ENCODE measurements around the gene PAPPA.

The PAPPA gene

DNA sequence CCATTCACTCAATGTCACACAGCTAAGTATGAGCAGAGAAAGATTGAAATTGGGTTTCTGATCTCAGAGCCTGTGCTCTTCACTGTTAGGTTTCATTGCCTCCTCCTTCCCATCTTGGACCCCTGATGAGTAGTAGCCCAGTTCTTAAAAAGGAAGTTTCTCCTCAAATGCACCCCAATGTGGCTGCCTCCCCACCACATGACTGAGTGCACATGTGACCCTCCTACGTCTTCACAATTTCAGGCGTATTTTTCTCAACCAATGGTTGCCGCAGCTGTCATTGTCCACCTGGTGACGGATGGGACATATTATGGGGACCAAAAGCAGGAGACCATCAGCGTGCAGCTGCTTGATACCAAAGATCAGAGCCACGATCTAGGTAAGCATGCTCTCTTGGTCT is 178.5 kb downstream of the PAPPA start:
- no peaks in the 10 kb centered on the region for H3K4me1 ChIP-seq
- no peaks in the 10 kb centered on the region for H3K79me2 ChIP-seq
- no peaks in the 10 kb centered on the region for H3K9me3 ChIP-seq (ENCODE audit: control insufficient read depth, low read length)
- TF ChIP-seq, protein P1, sequence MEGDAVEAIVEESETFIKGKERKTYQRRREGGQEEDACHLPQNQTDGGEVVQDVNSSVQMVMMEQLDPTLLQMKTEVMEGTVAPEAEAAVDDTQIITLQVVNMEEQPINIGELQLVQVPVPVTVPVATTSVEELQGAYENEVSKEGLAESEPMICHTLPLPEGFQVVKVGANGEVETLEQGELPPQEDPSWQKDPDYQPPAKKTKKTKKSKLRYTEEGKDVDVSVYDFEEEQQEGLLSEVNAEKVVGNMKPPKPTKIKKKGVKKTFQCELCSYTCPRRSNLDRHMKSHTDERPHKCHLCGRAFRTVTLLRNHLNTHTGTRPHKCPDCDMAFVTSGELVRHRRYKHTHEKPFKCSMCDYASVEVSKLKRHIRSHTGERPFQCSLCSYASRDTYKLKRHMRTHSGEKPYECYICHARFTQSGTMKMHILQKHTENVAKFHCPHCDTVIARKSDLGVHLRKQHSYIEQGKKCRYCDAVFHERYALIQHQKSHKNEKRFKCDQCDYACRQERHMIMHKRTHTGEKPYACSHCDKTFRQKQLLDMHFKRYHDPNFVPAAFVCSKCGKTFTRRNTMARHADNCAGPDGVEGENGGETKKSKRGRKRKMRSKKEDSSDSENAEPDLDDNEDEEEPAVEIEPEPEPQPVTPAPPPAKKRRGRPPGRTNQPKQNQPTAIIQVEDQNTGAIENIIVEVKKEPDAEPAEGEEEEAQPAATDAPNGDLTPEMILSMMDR (IDR thresholded peaks at IDR 0.05): no peak
- no peak overlapping the region for H3K27ac ChIP-seq
- H2AFZ ChIP-seq: no peak overlapping the region
- no peak overlapping the region for H3K9ac ChIP-seq
- H3K27me3 ChIP-seq (ENCODE audit: control insufficient read depth, insufficient read depth, low read length): no peaks in the 10 kb centered on the region
- no peak overlapping the region for H3K4me2 ChIP-seq (ENCODE audit: low read length)
- H3K4me3 ChIP-seq (ENCODE audit: low read depth, low read length): no peak overlapping the region
- H3K36me3 ChIP-seq (ENCODE audit: control insufficient read depth, insufficient read depth, low read length): no peaks in the 10 kb centered on the region

DNA sequence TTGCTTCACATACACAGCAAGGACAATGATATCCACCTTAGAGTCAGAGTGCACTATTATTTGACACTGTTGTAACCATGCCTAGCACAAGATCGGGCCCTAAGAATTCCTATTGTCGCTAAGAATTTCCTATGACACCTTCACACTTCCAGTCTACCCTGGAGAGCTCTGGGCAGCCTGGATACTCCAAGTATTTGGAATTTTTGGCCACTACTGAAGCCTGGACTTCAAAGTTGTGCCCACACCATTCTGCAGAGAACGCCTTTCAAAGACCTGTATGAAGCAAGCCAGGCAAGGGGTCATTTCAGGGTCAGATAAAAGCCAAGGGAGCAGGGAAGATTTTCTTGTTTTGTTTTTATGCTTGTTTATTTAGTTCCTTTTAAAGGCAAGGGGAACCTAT is 179.7 kb downstream of the PAPPA start:
- no peaks in the 10 kb centered on the region for H3K36me3 ChIP-seq (ENCODE audit: control insufficient read depth, insufficient read depth, low read length)
- TF ChIP-seq, protein P1 (IDR thresholded peaks at IDR 0.05): no peak
- no peak overlapping the region for H2AFZ ChIP-seq
- no peaks in the 10 kb centered on the region for H3K27me3 ChIP-seq (ENCODE audit: control insufficient read depth, insufficient read depth, low read length)
- no peaks in the 10 kb centered on the region for H3K4me1 ChIP-seq
- H3K9me3 ChIP-seq (ENCODE audit: control insufficient read depth, low read length): no peaks in the 10 kb centered on the region
- H3K4me2 ChIP-seq (ENCODE audit: low read length): no peak overlapping the region
- H3K27ac ChIP-seq: no peak overlapping the region
- no peak overlapping the region for H3K4me3 ChIP-seq (ENCODE audit: low read depth, low read length)
- H3K9ac ChIP-seq: no peak overlapping the region
- H3K79me2 ChIP-seq: no peaks in the 10 kb centered on the region

DNA sequence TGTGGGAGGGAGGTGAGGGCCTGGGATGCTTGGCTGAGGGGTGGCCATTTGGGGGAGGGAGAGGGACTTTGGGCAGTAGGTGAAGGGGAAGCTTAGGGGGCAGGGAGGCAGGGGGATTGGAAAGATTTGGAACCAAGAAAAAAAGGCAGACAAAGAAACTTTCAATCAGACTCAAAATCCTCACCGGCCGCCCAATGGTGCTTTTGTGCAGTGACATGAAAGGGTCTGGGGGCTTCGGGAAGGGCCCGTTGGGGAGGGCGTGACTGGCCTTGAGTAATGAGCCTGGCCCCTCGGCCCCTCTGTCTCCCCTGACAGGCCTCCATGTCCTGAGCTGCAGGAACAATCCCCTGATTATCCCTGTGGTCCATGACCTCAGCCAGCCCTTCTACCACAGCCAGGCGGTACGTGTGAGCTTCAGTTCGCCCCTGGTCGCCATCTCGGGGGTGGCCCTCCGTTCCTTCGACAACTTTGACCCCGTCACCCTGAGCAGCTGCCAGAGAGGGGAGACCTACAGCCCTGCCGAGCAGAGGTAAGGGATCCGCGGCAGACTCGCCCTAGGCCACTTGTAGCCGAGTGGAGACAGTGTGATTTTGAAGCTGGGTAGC is 181.1 kb downstream of the PAPPA start:
- no peak overlapping the region for H3K27ac ChIP-seq
- no peaks in the 10 kb centered on the region for H3K79me2 ChIP-seq
- H3K9me3 ChIP-seq (ENCODE audit: control insufficient read depth, low read length): no peaks in the 10 kb centered on the region
- H3K4me2 ChIP-seq (ENCODE audit: low read length): no peak overlapping the region
- H3K9ac ChIP-seq: no peak overlapping the region
- no peaks in the 10 kb centered on the region for H3K4me1 ChIP-seq
- no peak overlapping the region for H3K4me3 ChIP-seq (ENCODE audit: low read depth, low read length)
- no peaks in the 10 kb centered on the region for H3K27me3 ChIP-seq (ENCODE audit: control insufficient read depth, insufficient read depth, low read length)
- no peaks in the 10 kb centered on the region for H3K36me3 ChIP-seq (ENCODE audit: control insufficient read depth, insufficient read depth, low read length)
- H2AFZ ChIP-seq: no peak overlapping the region
- TF ChIP-seq, protein P1 (IDR thresholded peaks at IDR 0.05): no peak

DNA sequence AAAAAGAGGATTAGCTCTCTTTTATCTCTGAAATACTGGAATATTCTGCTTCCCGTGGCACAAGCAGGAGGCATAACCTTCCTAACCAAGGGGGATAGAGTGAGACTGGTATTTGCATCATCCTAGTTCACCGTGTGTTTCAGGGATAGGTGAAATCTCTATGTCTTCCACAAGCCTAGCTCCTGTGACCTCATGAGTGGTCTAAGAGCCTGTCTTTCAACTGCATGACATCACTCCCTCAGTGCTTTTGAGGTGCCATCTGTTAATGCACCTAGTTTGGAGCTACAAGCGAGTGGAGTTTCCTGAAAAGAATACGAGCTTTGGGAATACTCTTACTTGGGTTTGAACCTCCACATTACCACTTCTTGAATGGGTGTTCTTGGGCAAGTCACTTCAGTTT is 181.8 kb downstream of the PAPPA start:
- Histone ChIP-seq H3K27ac (no peak overlapping the region), H3K27me3 (ENCODE audit: control insufficient read depth, insufficient read depth, low read length) (no peaks in the 10 kb centered on the region), H3K4me3 (ENCODE audit: low read depth, low read length) (no peak overlapping the region), H3K9ac (no peak overlapping the region), H3K36me3 (ENCODE audit: control insufficient read depth, insufficient read depth, low read length) (no peaks in the 10 kb centered on the region), H3K9me3 (ENCODE audit: control insufficient read depth, low read length) (no peaks in the 10 kb centered on the region), H2AFZ (no peak overlapping the region), H3K4me1 (peaks cover 2% of the 10 kb centered on the region), H3K4me2 (ENCODE audit: low read length) (no peak overlapping the region), H3K79me2 (no peaks in the 10 kb centered on the region)
- TF ChIP-seq, protein P1 (IDR thresholded peaks at IDR 0.05): no peak

DNA sequence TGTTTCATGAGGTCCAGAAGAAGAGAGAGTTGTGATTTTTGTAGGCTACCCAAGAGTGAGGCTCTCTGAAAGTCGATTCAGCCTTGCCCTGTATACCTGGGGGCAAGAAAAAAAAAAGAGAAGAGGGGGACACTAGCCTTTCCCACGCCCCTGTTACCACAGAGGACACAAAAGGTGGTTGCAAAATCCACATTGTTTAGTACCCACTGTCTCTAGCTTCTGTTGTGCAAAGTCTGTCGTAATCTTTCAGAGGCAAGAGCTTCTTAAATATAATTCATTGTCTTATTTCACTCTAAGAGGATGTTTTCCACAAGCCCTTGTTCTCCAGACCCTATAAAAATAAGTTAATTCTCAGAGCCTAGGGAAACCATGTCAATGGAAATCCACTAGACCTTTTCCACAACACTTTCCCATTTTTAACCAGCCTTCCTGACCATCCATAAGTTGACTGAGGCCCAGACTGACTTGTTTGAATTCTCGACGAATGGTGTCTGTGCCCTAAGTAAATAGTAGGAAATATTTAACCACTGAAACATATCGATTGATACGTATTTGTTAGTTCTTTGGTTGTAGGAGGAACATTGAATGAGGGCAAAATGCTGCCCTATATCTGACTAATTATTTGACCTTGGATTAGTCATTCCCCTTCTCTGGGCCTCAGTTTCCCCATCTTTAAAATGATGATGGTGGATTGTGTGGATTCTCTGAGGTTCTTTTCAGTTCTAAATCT is 182.7 kb downstream of the PAPPA start:
- Histone ChIP-seq H2AFZ (no peak overlapping the region), H3K79me2 (no peaks in the 10 kb centered on the region), H3K4me3 (ENCODE audit: low read depth, low read length) (no peak overlapping the region), H3K36me3 (ENCODE audit: control insufficient read depth, insufficient read depth, low read length) (no peaks in the 10 kb centered on the region), H3K9ac (no peak overlapping the region), H3K4me2 (ENCODE audit: low read length) (no peak overlapping the region), H3K4me1 (peaks cover 4% of the 10 kb centered on the region), H3K27me3 (ENCODE audit: control insufficient read depth, insufficient read depth, low read length) (no peaks in the 10 kb centered on the region), H3K9me3 (ENCODE audit: control insufficient read depth, low read length) (no peaks in the 10 kb centered on the region), H3K27ac (no peak overlapping the region)
- TF ChIP-seq, protein P1 (IDR thresholded peaks at IDR 0.05): no peak

Measured in parathyroid adenoma (tissue), 2 donors.